ENCODE data around the gene TBC1D7.
A peak's percentile ranks its signal among the peaks of the same experiment; 100 is the strongest.

The TBC1D7 gene

GRCh38 chr6:13352165-13352564 is 23.8 kb upstream of the TBC1D7 start:
- Histone ChIP-seq H3K23ac (ENCODE audit: low read length in 2 of 2) (no peak overlapping the region), H3K27ac (ENCODE audit: low read length, poor library complexity, severe bottlenecking) (no peak overlapping the region), H4K8ac (ENCODE audit: low read length) (no peak overlapping the region), H2AFZ (ENCODE audit: low read depth, low read length) (no peak overlapping the region), H2BK120ac (ENCODE audit: low read depth, low read length) (no peak overlapping the region), H3K18ac (ENCODE audit: low read depth in 1 of 2, low read length in 2 of 2) (no peak overlapping the region), H3K4me1 (ENCODE audit: control insufficient read depth, insufficient read depth, low read depth, low read length) (peaks cover 14% of the 10 kb centered on the region), H3K4me2 (ENCODE audit: low read length, poor library complexity, severe bottlenecking) (no peak overlapping the region), H3K27me3 (ENCODE audit: control insufficient read depth in 1 of 2, insufficient read depth in 1 of 2, low read length in 2 of 2) (no peaks in the 10 kb centered on the region), H3K4ac (ENCODE audit: low read depth in 1 of 2, low read length in 2 of 2) (no peak overlapping the region), H2BK12ac (ENCODE audit: low read length in 2 of 2) (no peak overlapping the region), H3K14ac (ENCODE audit: low read length in 2 of 2) (no peak overlapping the region), H4K91ac (ENCODE audit: low read length) (no peak overlapping the region), H3K79me1 (replicated peaks; ENCODE audit: low read length, poor library complexity, severe bottlenecking) (no peaks in the 10 kb centered on the region), H3K36me3 (ENCODE audit: control insufficient read depth in 1 of 2, insufficient read depth in 2 of 2, low read depth in 1 of 2, low read length in 2 of 2) (no peaks in the 10 kb centered on the region), H2AK5ac (ENCODE audit: low read length, severe bottlenecking) (no peak overlapping the region), H3K9ac (ENCODE audit: low read length) (no peak overlapping the region), H3K9me3 (ENCODE audit: control insufficient read depth, low read length) (no peaks in the 10 kb centered on the region), H3K4me3 (ENCODE audit: insufficient read depth in 1 of 2, low read depth in 1 of 2, low read length in 2 of 2) (no peak overlapping the region), H2BK5ac (ENCODE audit: low read depth, low read length, poor library complexity, severe bottlenecking) (no peak overlapping the region), H2BK15ac (ENCODE audit: low read depth, poor library complexity, severe bottlenecking) (no peak overlapping the region)
- DNase-seq, result no peak
- 99% methylated on average over 6 of the region's 9 CpGs for WGBS

DNA sequence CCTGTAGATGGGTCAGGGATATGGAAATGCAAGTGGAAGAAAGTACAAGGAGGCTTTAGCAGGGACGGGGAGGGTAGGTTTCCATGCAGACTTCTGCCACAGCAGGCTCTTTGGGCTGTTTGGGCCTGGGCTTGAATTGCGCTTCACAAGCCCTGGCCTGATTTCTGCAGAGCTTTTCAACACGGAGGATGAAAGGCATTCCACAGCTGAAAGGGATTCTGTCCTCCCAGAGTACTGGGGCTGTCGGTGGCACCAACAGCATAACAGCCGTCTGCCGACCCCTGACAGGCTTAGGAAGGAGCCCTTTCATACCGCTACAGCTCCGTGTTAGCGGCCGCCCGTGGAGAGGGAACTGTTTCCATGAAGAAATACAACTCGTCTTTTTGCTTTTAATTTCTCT is 22.9 kb upstream of the TBC1D7 start:
- no peak overlapping the region for H3K4ac ChIP-seq (ENCODE audit: low read depth in 1 of 2, low read length in 2 of 2)
- H3K23ac ChIP-seq (ENCODE audit: low read length in 2 of 2), result no peak overlapping the region
- no peak overlapping the region for H4K8ac ChIP-seq (ENCODE audit: low read length)
- H3K18ac ChIP-seq (ENCODE audit: low read depth in 1 of 2, low read length in 2 of 2), result peak overlapping the region in 1 of 2 experiments; percentile 64
- no peak overlapping the region for H3K4me3 ChIP-seq (ENCODE audit: insufficient read depth in 1 of 2, low read depth in 1 of 2, low read length in 2 of 2)
- 76% methylated on average over 12 of the region's 12 CpGs for whole genome bisulfite sequencing
- DNase-seq, result no peak
- no peak overlapping the region for H2AK5ac ChIP-seq (ENCODE audit: low read length, severe bottlenecking)
- H2BK120ac ChIP-seq (ENCODE audit: low read depth, low read length), result no peak overlapping the region
- peak overlapping the region in 1 of 2 experiments; percentile 52 for H2BK12ac ChIP-seq (ENCODE audit: low read length in 2 of 2)
- H3K14ac ChIP-seq (ENCODE audit: low read length in 2 of 2), result no peak overlapping the region
- H3K27me3 ChIP-seq (ENCODE audit: control insufficient read depth in 1 of 2, insufficient read depth in 1 of 2, low read length in 2 of 2), result peaks cover 0 to 6% of the 10 kb centered on the region in 2 experiments
- no peaks in the 10 kb centered on the region for H3K79me1 ChIP-seq (replicated peaks; ENCODE audit: low read length, poor library complexity, severe bottlenecking)
- no peak overlapping the region for H2AFZ ChIP-seq (ENCODE audit: low read depth, low read length)
- no peak overlapping the region for H4K91ac ChIP-seq (ENCODE audit: low read length)
- no peak overlapping the region for H3K9ac ChIP-seq (ENCODE audit: low read length)
- H3K27ac ChIP-seq (ENCODE audit: low read length, poor library complexity, severe bottlenecking), result no peak overlapping the region
- H3K4me1 ChIP-seq (ENCODE audit: control insufficient read depth, insufficient read depth, low read depth, low read length), result peaks cover 11% of the 10 kb centered on the region
- H3K36me3 ChIP-seq (ENCODE audit: control insufficient read depth in 1 of 2, insufficient read depth in 2 of 2, low read depth in 1 of 2, low read length in 2 of 2), result no peaks in the 10 kb centered on the region
- no peak overlapping the region for H2BK5ac ChIP-seq (ENCODE audit: low read depth, low read length, poor library complexity, severe bottlenecking)
- H3K9me3 ChIP-seq (ENCODE audit: control insufficient read depth, low read length), result no peaks in the 10 kb centered on the region
- no peak overlapping the region for H3K4me2 ChIP-seq (ENCODE audit: low read length, poor library complexity, severe bottlenecking)
- H2BK15ac ChIP-seq (ENCODE audit: low read depth, poor library complexity, severe bottlenecking), result no peak overlapping the region

DNA sequence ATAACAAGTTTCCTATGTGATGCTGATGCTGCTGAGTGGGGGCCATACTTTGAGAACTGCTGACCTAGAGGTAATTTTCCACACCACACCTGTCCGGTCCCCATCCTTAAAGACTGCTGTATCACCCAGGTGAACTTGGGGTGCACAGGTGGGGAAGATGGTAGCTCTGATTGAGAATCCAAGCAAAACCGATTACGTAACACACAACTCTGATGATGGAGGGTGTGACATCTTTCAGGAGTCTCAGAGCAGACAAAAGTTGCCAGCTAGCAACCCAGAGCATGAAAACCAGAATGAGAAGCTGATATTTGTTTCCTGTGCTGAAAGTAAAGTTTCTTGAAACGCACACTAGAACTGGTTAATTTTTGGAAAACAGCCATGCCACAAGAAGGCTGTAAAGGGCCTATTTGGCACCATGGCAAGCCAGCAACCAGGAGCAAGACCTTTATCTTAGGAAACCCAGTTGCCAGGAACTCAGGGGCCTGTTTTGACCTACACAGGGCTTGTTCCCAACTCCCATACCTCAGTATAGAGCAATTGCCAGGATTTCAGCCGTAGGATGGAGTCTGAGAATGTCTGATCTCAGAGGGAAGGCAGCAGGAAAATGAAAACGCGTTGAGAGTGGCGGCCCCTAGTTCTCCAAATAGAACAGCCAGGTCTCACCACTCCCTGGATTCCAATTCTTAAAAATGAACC is 21.6 kb upstream of the TBC1D7 start:
- Histone ChIP-seq H3K79me1 (replicated peaks; ENCODE audit: low read length, poor library complexity, severe bottlenecking) (no peaks in the 10 kb centered on the region), H2BK15ac (ENCODE audit: low read depth, poor library complexity, severe bottlenecking) (no peak overlapping the region), H3K23ac (ENCODE audit: low read length in 2 of 2) (no peak overlapping the region), H3K36me3 (ENCODE audit: control insufficient read depth in 1 of 2, insufficient read depth in 2 of 2, low read depth in 1 of 2, low read length in 2 of 2) (no peaks in the 10 kb centered on the region), H2AK5ac (ENCODE audit: low read length, severe bottlenecking) (no peak overlapping the region), H2AFZ (ENCODE audit: low read depth, low read length) (no peak overlapping the region), H3K4me2 (ENCODE audit: low read length, poor library complexity, severe bottlenecking) (no peak overlapping the region), H3K9ac (ENCODE audit: low read length) (no peak overlapping the region), H4K91ac (ENCODE audit: low read length) (no peak overlapping the region), H4K8ac (ENCODE audit: low read length) (no peak overlapping the region), H3K4me1 (ENCODE audit: control insufficient read depth, insufficient read depth, low read depth, low read length) (peaks cover 7% of the 10 kb centered on the region), H2BK120ac (ENCODE audit: low read depth, low read length) (no peak overlapping the region), H2BK12ac (ENCODE audit: low read length in 2 of 2) (no peak overlapping the region), H3K27me3 (ENCODE audit: control insufficient read depth in 1 of 2, insufficient read depth in 1 of 2, low read length in 2 of 2) (peaks cover 0 to 6% of the 10 kb centered on the region in 2 experiments), H3K14ac (ENCODE audit: low read length in 2 of 2) (no peak overlapping the region), H3K4ac (ENCODE audit: low read depth in 1 of 2, low read length in 2 of 2) (no peak overlapping the region), H2BK5ac (ENCODE audit: low read depth, low read length, poor library complexity, severe bottlenecking) (no peak overlapping the region), H3K9me3 (ENCODE audit: control insufficient read depth, low read length) (no peaks in the 10 kb centered on the region), H3K18ac (ENCODE audit: low read depth in 1 of 2, low read length in 2 of 2) (no peak overlapping the region), H3K27ac (ENCODE audit: low read length, poor library complexity, severe bottlenecking) (no peak overlapping the region), H3K4me3 (ENCODE audit: insufficient read depth in 1 of 2, low read depth in 1 of 2, low read length in 2 of 2) (no peak overlapping the region)
- 95% methylated on average over 8 of the region's 8 CpGs for whole genome bisulfite sequencing
- no peak for DNase-seq

GRCh38 chr6:13348334-13349113 is 20.2 kb upstream of the TBC1D7 start:
- WGBS, result 87% methylated on average over 6 of the region's 8 CpGs
- no peak overlapping the region for H3K23ac ChIP-seq (ENCODE audit: low read length in 2 of 2)
- H3K14ac ChIP-seq (ENCODE audit: low read length in 2 of 2), result no peak overlapping the region
- H2BK5ac ChIP-seq (ENCODE audit: low read depth, low read length, poor library complexity, severe bottlenecking), result no peak overlapping the region
- no peaks in the 10 kb centered on the region for H3K79me1 ChIP-seq (replicated peaks; ENCODE audit: low read length, poor library complexity, severe bottlenecking)
- no peak overlapping the region for H4K8ac ChIP-seq (ENCODE audit: low read length)
- H3K4me2 ChIP-seq (ENCODE audit: low read length, poor library complexity, severe bottlenecking), result no peak overlapping the region
- H3K18ac ChIP-seq (ENCODE audit: low read depth in 1 of 2, low read length in 2 of 2), result no peak overlapping the region
- no peak overlapping the region for H3K27ac ChIP-seq (ENCODE audit: low read length, poor library complexity, severe bottlenecking)
- H4K91ac ChIP-seq (ENCODE audit: low read length), result no peak overlapping the region
- no peaks in the 10 kb centered on the region for H3K4me1 ChIP-seq (ENCODE audit: control insufficient read depth, insufficient read depth, low read depth, low read length)
- H3K36me3 ChIP-seq (ENCODE audit: control insufficient read depth in 1 of 2, insufficient read depth in 2 of 2, low read depth in 1 of 2, low read length in 2 of 2), result no peaks in the 10 kb centered on the region
- H3K27me3 ChIP-seq (ENCODE audit: control insufficient read depth in 1 of 2, insufficient read depth in 1 of 2, low read length in 2 of 2), result peaks cover 0 to 8% of the 10 kb centered on the region in 2 experiments
- no peak overlapping the region for H2BK12ac ChIP-seq (ENCODE audit: low read length in 2 of 2)
- no peak for DNase-seq
- no peak overlapping the region for H2AK5ac ChIP-seq (ENCODE audit: low read length, severe bottlenecking)
- H3K9me3 ChIP-seq (ENCODE audit: control insufficient read depth, low read length), result no peaks in the 10 kb centered on the region
- no peak overlapping the region for H3K4me3 ChIP-seq (ENCODE audit: insufficient read depth in 1 of 2, low read depth in 1 of 2, low read length in 2 of 2)
- no peak overlapping the region for H2BK15ac ChIP-seq (ENCODE audit: low read depth, poor library complexity, severe bottlenecking)
- H2BK120ac ChIP-seq (ENCODE audit: low read depth, low read length), result no peak overlapping the region
- no peak overlapping the region for H3K9ac ChIP-seq (ENCODE audit: low read length)
- no peak overlapping the region for H2AFZ ChIP-seq (ENCODE audit: low read depth, low read length)
- H3K4ac ChIP-seq (ENCODE audit: low read depth in 1 of 2, low read length in 2 of 2), result no peak overlapping the region
